GM18505 (cell line): ENCODE results near the gene BGLAP.
A peak's percentile ranks its signal among the peaks of the same experiment; 100 is the strongest.

Experiments
- ATAC-seq: cut with Tn5 transposase; IDR thresholded peaks from one replicate; pipeline ENCODE4 v1.9.1; 2021; ENCODE audit not compliant: unreplicated experiment
- POLR2A ChIP-seq: IDR thresholded peaks from 4 replicates; pipeline ENCODE4 v1.6.1; 2011; ENCODE audit warnings: borderline replicate concordance; ENCODE audit not compliant: insufficient read depth, insufficient read length; ENCODE audit errors: extremely low read depth

BGLAP gene

GRCh38 chr1:156281281-156281680 is 39.3 kb downstream of the BGLAP start:
- TF ChIP-seq POLR2A: no peak
- no peak for ATAC-seq

GRCh38 chr1:156281693-156282478 is 39.9 kb downstream of the BGLAP start:
- ATAC-seq: no peak
- peak; percentile 57 for TF ChIP-seq POLR2A

- peak; percentile 99 for TF ChIP-seq POLR2A
- peak; percentile 71 for ATAC-seq
These were observed 40.7 kb downstream of the BGLAP start, which contains the start of gene SMG5 for GRCh38 chr1:156282479-156283222. SMG5 (minus strand) TSS chr1:156282825; CDS start chr1:156282680, 145 bp downstream.

- TF ChIP-seq POLR2A: no peak
- ATAC-seq: no peak
These were observed 41.5 kb downstream of the BGLAP start for GRCh38 chr1:156283521-156283920.

DNA sequence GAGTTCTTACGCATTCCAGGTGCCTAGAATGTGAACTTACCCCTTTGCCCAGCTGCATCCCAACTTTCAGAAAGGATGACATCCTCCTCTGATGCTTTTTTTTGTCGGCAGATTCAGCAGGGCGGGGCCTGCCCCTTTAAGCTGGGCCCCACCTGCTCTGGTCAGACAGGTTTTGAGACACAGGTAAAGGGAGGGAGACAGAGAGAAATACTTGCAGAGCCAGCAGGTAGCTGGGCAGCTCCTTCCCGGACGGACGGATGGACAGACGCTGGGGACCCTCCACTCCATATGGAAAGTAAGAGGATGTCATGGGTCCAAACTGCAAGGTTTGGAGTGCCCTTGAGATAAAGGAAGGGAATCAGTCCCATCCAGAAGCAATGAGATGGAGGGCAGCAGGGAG is 42.1 kb downstream of the BGLAP start, which contains the start of gene TMEM79:
Gene TMEM79, plus strand, starts transcription at position 214 of the 400 bp plus-strand sequence. CDS start 902 bp downstream, outside the sequence.
- no peak for ATAC-seq
- no peak for TF ChIP-seq POLR2A

GRCh38 chr1:156284757-156285156 is 42.8 kb downstream of the BGLAP start:
- TF ChIP-seq POLR2A: no peak
- no peak for ATAC-seq

DNA sequence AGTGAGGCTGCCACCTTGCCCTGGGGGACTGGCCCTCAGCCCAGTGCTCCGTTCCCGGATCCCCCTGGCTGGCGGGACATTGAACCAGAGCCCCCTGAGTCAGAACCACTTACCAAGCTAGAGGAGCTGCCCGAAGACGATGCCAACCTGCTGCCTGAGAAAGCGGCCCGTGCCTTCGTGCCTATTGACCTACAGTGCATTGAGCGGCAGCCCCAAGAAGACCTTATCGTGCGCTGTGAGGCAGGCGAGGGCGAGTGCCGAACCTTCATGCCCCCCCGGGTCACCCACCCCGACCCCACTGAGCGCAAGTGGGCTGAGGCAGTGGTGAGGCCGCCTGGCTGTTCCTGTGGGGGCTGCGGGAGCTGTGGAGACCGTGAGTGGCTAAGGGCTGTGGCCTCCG is 43.5 kb downstream of the BGLAP start:
- ATAC-seq: no peak
- TF ChIP-seq POLR2A: no peak

DNA sequence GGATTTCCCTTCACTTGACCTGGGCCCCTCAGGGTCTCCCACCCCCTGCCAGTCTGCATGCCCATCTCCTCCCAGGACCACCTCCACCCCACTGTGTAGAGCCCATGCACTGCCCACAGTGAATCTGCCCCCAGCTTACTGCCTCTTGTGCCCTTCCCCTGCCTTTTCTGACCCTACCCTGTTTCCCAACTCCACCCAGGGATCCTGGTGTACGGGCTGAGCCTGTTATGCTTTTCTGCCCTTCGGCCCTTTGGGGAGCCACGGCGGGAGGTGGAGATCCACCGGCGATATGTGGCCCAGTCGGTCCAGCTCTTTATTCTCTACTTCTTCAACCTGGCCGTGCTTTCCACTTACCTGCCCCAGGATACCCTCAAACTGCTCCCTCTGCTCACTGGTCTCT is 44.1 kb downstream of the BGLAP start:
- no peak for ATAC-seq
- TF ChIP-seq POLR2A: no peak

DNA sequence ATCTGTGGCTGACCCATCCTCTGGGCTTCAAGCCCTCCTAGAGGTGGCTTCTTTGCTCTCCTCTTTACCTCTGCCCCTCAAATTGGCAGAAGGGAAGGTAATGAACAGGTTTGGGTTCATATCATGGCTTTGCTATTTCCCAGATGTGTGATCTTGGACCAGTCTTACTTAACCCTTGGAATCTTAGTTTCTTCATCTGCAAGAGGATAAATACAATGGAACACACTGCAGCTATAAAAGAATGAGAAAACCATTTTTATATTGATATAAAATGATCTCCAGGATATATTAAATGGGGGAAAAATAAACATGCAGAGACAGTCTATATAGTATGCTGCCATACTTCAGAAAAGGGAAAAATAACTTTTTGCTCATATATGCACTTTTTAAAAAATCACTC is 47.9 kb downstream of the BGLAP start:
- ATAC-seq: no peak

GRCh38 chr1:156291226-156292061 is 49.5 kb downstream of the BGLAP start:
- no peak for ATAC-seq
- no peak for TF ChIP-seq POLR2A

More for the DNA sequence above, 47.9 kb downstream of the BGLAP start:
- TF ChIP-seq POLR2A: no peak
